Activated CD8-positive, alpha-beta T cell treated with anti-CD3 and anti-CD28 coated beads for 36 hours (primary cell): ENCODE results near the gene PCSK5. TPM values are rescaled to one million over a fixed set of nuclear protein-coding genes. Genes with fewer than 3 reads are reported as not detected.

Experiments used
- ATAC-seq: fragments of 200-7000 bp; cut with Tn5 transposase; one replicate; pipeline ENCODE4 v1.10.0; 2021; ENCODE audit warnings: mild to moderate bottlenecking, moderate library complexity
- CTCF ChIA-PET: fragments of 350-600 bp; sonication (Branson Sonifier 250); formaldehyde crosslinking; loops from one replicate; lab custom pipeline; 2021; ENCODE audit warnings: antibody characterized with exemption; lab: Charles Lee
- POLR2A ChIA-PET: fragments of 350-600 bp; sonication (Branson Sonifier 250); formaldehyde crosslinking; loops from one replicate; lab custom pipeline; 2021; ENCODE audit warnings: antibody characterized with exemption; lab: Charles Lee
- DNase-seq: peaks from one replicate; pipeline ENCODE4 v3.0.0-alpha.2; 2020
- H3K27ac Mint-ChIP-seq: one replicate; pipeline ENCODE4 v1.8.0; 2021; ENCODE audit warnings: mild to moderate bottlenecking, mixed read lengths
- H3K27me3 Mint-ChIP-seq: one replicate; pipeline ENCODE4 v1.8.0; 2021; ENCODE audit warnings: mixed read lengths
- H3K36me3 Mint-ChIP-seq: one replicate; pipeline ENCODE4 v1.8.0; 2021; ENCODE audit warnings: low read depth, mixed read lengths
- H3K4me1 Mint-ChIP-seq: one replicate; pipeline ENCODE4 v1.8.0; 2021; ENCODE audit warnings: low read depth, mixed read lengths
- H3K4me3 Mint-ChIP-seq: one replicate; pipeline ENCODE4 v1.8.0; 2021; ENCODE audit warnings: mild to moderate bottlenecking, moderate library complexity, mixed read lengths
- H3K9me3 Mint-ChIP-seq: one replicate; pipeline ENCODE4 v1.8.0; 2021; ENCODE audit warnings: mixed read lengths
- intact Hi-C: fragments of 100-400 bp; cut with micrococcal nuclease; formaldehyde crosslinking; loops from one replicate; pipeline ENCODE4 v1.10.0; 2022
- total RNA-seq, 2 experiments: library from RNA; stranded (reverse); gene quantifications; one replicate each; pipeline ENCODE4 v1.2.3, GENCODE V29; 2021
- TF ChIP-seq, protein P1 (sequence below): fragments of 200-600 bp; IDR thresholded peaks from one replicate; pipeline ENCODE4 v1.8.0; 2022; ENCODE audit warnings: antibody characterized with exemption, mild to moderate bottlenecking

The PCSK5 gene
- total RNA-seq, 2 experiments from 2014 or later = 4.7 to 5.2 TPM

DNA sequence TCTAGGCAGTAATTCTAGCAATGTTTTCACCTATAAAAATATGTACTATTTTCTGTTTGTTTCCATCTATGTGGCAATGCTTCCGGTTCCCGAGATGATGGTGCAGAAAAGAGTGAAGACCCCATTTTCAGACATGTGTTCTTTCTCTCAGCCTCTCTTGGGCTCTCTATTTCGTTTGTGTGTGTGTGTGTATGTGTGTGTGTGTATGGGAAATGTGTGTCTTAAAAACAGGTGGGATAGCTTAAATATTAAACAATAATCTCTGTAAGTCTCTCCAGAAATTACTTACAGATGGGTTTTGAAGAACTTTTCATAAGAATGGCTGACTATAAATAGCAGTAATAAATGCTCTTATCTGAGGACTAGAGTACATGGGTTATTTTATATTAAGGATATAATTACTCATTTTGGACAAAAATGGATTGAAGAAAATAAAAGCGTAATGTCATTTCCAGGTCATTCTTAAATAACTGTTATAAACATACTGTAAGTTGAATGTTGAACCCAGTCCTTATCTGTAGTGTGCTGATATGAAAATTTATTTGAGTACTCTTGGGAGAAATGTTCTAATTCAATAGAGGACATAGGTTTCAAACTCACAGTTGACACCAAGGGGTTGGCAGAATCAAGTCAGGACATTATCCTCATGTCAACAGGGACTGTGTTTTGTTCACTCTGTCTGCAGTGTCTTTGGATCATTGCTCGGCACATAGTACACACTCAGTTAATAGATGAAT lies 31.1 kb downstream of the PCSK5 start:
- ChIA-PET CTCF (no interaction called here), POLR2A (no interaction called here)
- Mint-ChIP-seq H3K36me3 (no peaks in the 10 kb centered on the region), H3K4me3 (no peak overlapping the region), H3K27me3 (no peaks in the 10 kb centered on the region), H3K4me1 (peaks cover 21% of the 10 kb centered on the region), H3K9me3 (peaks cover 1% of the 10 kb centered on the region), H3K27ac (no peak overlapping the region)
- DNase-seq (no peak), ATAC-seq (no peak)
- intact Hi-C loops = no loop called here
- TF ChIP-seq, protein P1, sequence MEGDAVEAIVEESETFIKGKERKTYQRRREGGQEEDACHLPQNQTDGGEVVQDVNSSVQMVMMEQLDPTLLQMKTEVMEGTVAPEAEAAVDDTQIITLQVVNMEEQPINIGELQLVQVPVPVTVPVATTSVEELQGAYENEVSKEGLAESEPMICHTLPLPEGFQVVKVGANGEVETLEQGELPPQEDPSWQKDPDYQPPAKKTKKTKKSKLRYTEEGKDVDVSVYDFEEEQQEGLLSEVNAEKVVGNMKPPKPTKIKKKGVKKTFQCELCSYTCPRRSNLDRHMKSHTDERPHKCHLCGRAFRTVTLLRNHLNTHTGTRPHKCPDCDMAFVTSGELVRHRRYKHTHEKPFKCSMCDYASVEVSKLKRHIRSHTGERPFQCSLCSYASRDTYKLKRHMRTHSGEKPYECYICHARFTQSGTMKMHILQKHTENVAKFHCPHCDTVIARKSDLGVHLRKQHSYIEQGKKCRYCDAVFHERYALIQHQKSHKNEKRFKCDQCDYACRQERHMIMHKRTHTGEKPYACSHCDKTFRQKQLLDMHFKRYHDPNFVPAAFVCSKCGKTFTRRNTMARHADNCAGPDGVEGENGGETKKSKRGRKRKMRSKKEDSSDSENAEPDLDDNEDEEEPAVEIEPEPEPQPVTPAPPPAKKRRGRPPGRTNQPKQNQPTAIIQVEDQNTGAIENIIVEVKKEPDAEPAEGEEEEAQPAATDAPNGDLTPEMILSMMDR = no peak

GRCh38 chr9:75926385-75926784 lies 35.9 kb downstream of the PCSK5 start:
- Mint-ChIP-seq H3K4me3 (no peak overlapping the region), H3K9me3 (peaks cover under 1% of the 10 kb centered on the region), H3K27me3 (no peaks in the 10 kb centered on the region), H3K4me1 (peaks cover 25% of the 10 kb centered on the region), H3K27ac (no peak overlapping the region), H3K36me3 (no peaks in the 10 kb centered on the region)
- DNase-seq (no peak), ATAC-seq (no peak)
- ChIA-PET CTCF (no interaction called here), POLR2A (no interaction called here)
- TF ChIP-seq, protein P1 = no peak
- intact Hi-C loops = no loop called here

DNA sequence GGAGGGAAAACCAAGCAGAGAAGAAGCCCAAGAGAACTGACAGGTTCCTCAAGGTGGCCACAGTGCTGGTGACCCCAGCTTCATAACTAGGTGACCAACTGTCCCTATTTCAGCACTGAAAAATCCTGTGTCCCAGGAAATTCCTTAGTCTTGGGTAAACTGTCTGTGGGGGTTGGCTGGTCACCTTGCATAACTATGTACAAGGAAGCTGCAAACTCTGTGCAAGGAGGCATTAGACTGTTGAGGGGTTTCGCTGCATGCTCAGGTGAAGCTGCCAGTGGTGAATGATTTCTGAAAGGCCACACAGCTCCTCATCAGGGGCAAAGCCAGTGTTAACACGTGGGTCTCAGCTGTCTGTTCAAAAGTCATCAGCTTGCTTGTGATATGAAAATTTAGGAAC lies 36.9 kb downstream of the PCSK5 start:
- TF ChIP-seq, protein P1 = no peak
- Mint-ChIP-seq H3K27ac (no peak overlapping the region), H3K9me3 (no peaks in the 10 kb centered on the region), H3K4me1 (peaks cover 24% of the 10 kb centered on the region), H3K36me3 (no peaks in the 10 kb centered on the region), H3K4me3 (no peak overlapping the region), H3K27me3 (no peaks in the 10 kb centered on the region)
- POLR2A ChIA-PET = no interaction called here
- ATAC-seq (no peak), DNase-seq (no peak)
- CTCF ChIA-PET = interaction anchor here (1.3 kb wide), 2 partner anchors 11 to 37 kb away, joined by 3 to 4 read pairs; partner anchors contain the start of gene PCSK5
- intact Hi-C loops = no loop called here

GRCh38 chr9:75930190-75930589 lies 39.7 kb downstream of the PCSK5 start:
- POLR2A ChIA-PET = interaction anchor here (0.7 kb wide), 1 partner anchor 34 kb away, joined by 3 read pairs; no protein-coding TSS in a partner anchor
- CTCF ChIA-PET = no interaction called here
- Mint-ChIP-seq H3K27me3 (no peaks in the 10 kb centered on the region), H3K27ac (no peak overlapping the region), H3K36me3 (peaks cover 15% of the 10 kb centered on the region), H3K4me1 (peaks cover 18% of the 10 kb centered on the region), H3K4me3 (no peak overlapping the region), H3K9me3 (no peaks in the 10 kb centered on the region)
- ATAC-seq (no peak), DNase-seq (no peak)
- intact Hi-C loops = no loop called here
- TF ChIP-seq, protein P1 = no peak

DNA sequence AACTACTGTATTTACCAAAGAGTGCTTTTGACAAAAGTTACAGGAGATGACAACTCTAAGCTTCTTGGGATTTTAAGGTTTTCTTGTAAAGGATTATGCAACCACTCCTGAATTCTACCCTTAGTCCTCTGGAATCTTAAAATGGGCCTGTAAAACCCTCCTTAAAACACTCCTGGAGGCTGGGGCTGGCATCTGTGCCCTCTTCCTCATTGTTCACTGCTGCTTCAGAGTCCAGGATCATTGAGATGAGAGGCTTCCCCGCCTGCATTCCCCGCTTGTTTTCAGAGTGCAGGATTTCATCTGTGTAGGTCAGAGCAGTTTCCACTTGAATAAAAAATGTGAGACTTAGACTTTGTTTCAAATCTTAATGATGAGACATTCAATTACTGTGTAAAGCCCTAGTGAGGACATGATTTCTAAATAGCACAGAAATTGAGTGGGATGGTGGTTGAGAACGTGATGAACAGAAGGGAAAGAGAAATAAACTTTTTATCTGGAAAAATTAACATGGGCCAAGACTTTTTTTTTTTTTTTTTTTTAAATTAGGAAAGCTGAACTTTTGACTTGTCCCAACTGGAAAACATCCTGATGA lies 40.4 kb downstream of the PCSK5 start:
- no peak for DNase-seq
- Mint-ChIP-seq H3K4me3 (no peak overlapping the region), H3K4me1 (peaks cover 14% of the 10 kb centered on the region), H3K9me3 (no peaks in the 10 kb centered on the region), H3K27ac (no peak overlapping the region), H3K27me3 (no peaks in the 10 kb centered on the region), H3K36me3 (peaks cover 15% of the 10 kb centered on the region)
- POLR2A ChIA-PET = no interaction called here
- no peak for ATAC-seq
- CTCF ChIA-PET = no interaction called here
- intact Hi-C loops = no loop called here
- TF ChIP-seq, protein P1 = no peak
